K562 (cell line): ENCODE data around the gene ADAMTSL3. TPM values are rescaled to one million over a fixed set of nuclear protein-coding genes. Genes with fewer than 3 reads are reported as not detected.

ENCODE experiments used
- ATAC-seq: fragments of 200-7000 bp; cut with Tn5 transposase; 3 replicates; pipeline ENCODE4 v1.9.1; 2020; ENCODE audit warnings: moderate library complexity
- BruUV-seq: library from RNA; stranded (reverse); fragments of 400-500 nt; replicated peaks from 2 replicates; lab custom pipeline; 2021; lab: Mats Ljungman, UMichigan
- CTCF ChIA-PET: fragments of 300-600 bp; formaldehyde crosslinking; extraction: SDS; loops from one replicate; lab custom pipeline; 2021; ENCODE audit warnings: low intra/inter-chr PET ratio; lab: Yijun Ruan, JAX
- POLR2A ChIA-PET: fragments of 300-600, 350-650 bp; sonication (Branson Sonifier 250); formaldehyde crosslinking; extraction: SDS; loops from one replicate; lab custom pipeline; 2021; ENCODE audit warnings: antibody characterized with exemption, inconsistent platforms; lab: Yijun Ruan, JAX
- DNase-seq, 4 experiments: peaks; one replicate each; pipeline versions ENCODE4 v3.0.0 to v3.0.0-alpha.2; 2011 to 2018; ENCODE audit warnings: low spot score in 3 of 4, mixed read lengths in 3 of 4; ENCODE audit errors: extremely low read depth in 1 of 4
- FAIRE-seq: peaks from 2 replicates; lab custom pipeline; 2011; peaks lifted over from hg19 to GRCh38; lab: Jason Lieb, UNC
- H2AFZ ChIP-seq: 2 replicates; pipeline ENCODE4 v1.6.0; 2011; ENCODE audit warnings: low read depth, low read length, control low read depth, inconsistent platforms
- H3K27ac ChIP-seq: fragments of 200-600 bp; 3 replicates; pipeline ENCODE4 v1.8.0; 2011; ENCODE audit warnings: low read depth, mild to moderate bottlenecking, control low read depth, inconsistent platforms, low read length, moderate library complexity, mixed read lengths; ENCODE audit errors: extremely low read depth
- H3K27me3 ChIP-seq, 2 experiments: fragments of 300-600 bp in 1 of 2; 2 replicates in 1 of 2; 3 replicates in 1 of 2; pipeline versions ENCODE4 v1.6.0 to v1.8.0; 2011; ENCODE audit warnings: inconsistent platforms in 2 of 2, low read length in 2 of 2, mild to moderate bottlenecking in 1 of 2, mixed read lengths in 1 of 2, moderate library complexity in 1 of 2; ENCODE audit not compliant: control insufficient read depth in 2 of 2, insufficient read depth in 2 of 2
- H3K36me3 ChIP-seq: fragments of 300-600 bp; 3 replicates; pipeline ENCODE4 v1.8.0; 2011; ENCODE audit warnings: mild to moderate bottlenecking, low read length, inconsistent platforms; ENCODE audit not compliant: control insufficient read depth, insufficient read depth
- H3K4me1 ChIP-seq, 2 experiments: fragments of 200-600 bp in 1 of 2; replicated peaks in 1 of 2; 2 replicates in 1 of 2; 3 replicates in 1 of 2; pipeline versions ENCODE4 v1.5.1 to v1.8.0; 2011; ENCODE audit warnings: inconsistent platforms in 2 of 2, low read length in 2 of 2, mild to moderate bottlenecking in 1 of 2, mixed read lengths in 1 of 2, moderate library complexity in 1 of 2; ENCODE audit not compliant: control insufficient read depth in 2 of 2, insufficient read depth in 2 of 2
- H3K4me2 ChIP-seq: 2 replicates; pipeline ENCODE4 v1.6.1; 2011; ENCODE audit warnings: low read length, control low read depth, inconsistent platforms, mixed read lengths; ENCODE audit not compliant: insufficient read depth
- H3K4me3 ChIP-seq: fragments of 200-600 bp; sonication (generic), shearing (Covaris generic); 2 replicates; pipeline ENCODE4 v1.5.1; 2016; ENCODE audit warnings: control low read depth, inconsistent platforms
- H3K79me2 ChIP-seq: fragments of 200-600 bp; 3 replicates; pipeline ENCODE4 v1.8.0; 2011; ENCODE audit warnings: low read length, inconsistent platforms; ENCODE audit not compliant: control insufficient read depth, insufficient read depth
- H3K9ac ChIP-seq, 2 experiments: 2 replicates each; pipeline versions ENCODE4 v1.6.0 to v1.6.1; 2011; ENCODE audit warnings: low read depth in 2 of 2, low read length in 2 of 2, control low read depth in 1 of 2, inconsistent platforms in 1 of 2, mild to moderate bottlenecking in 1 of 2, mixed read lengths in 1 of 2; ENCODE audit not compliant: insufficient read depth in 1 of 2
- H3K9me1 ChIP-seq: one replicate; pipeline ENCODE4 v1.6.0; 2011; ENCODE audit warnings: inconsistent platforms, mild to moderate bottlenecking, low read length, moderate library complexity; ENCODE audit not compliant: control insufficient read depth, insufficient read depth
- H3K9me3 ChIP-seq: replicated peaks from 2 replicates; pipeline ENCODE4 v1.5.1; 2011; ENCODE audit warnings: low read depth, low read length, inconsistent platforms; ENCODE audit not compliant: control insufficient read depth, insufficient read depth
- H4K20me1 ChIP-seq: replicated peaks from 2 replicates; pipeline ENCODE4 v1.6.1; 2011; ENCODE audit warnings: low read length, inconsistent platforms, mixed read lengths; ENCODE audit not compliant: control insufficient read depth, insufficient read depth
- DMBX1 ChIP-seq: fragments of 250-450 bp; sonication (Bioruptor Pico); IDR thresholded peaks from 2 replicates; pipeline ENCODE4 v1.8.0; 2022; ENCODE audit warnings: inconsistent platforms, mild to moderate bottlenecking, moderate library complexity, borderline replicate concordance
- E2F4 ChIP-seq: sonication (generic); formaldehyde crosslinking; IDR thresholded peaks from 2 replicates; pipeline ENCODE4 v1.8.0; 2022; ENCODE audit warnings: mild to moderate bottlenecking, low read depth, missing genetic modification reagents
- MAZ ChIP-seq, 2 experiments: fragments of 450-650 bp in 1 of 2; sonication (generic) in 1 of 2; formaldehyde crosslinking; IDR thresholded peaks in 1 of 2; conservative IDR thresholded peaks in 1 of 2; 2 replicates each; pipeline versions ENCODE4 v1.4.0 to v1.5.0; 2020; ENCODE audit warnings: mild to moderate bottlenecking in 1 of 2, missing genetic modification reagents in 1 of 2
- PTRF ChIP-seq: fragments of 450-650 bp; IDR thresholded peaks from 2 replicates; pipeline ENCODE4 v1.6.1; 2016; ENCODE audit warnings: mild to moderate bottlenecking, missing genetic modification characterization, missing compliant biosample characterization
- PURB ChIP-seq: sonication (generic); formaldehyde crosslinking; IDR thresholded peaks from 2 replicates; pipeline ENCODE4 v1.9.0; 2021; ENCODE audit warnings: low read depth, mild to moderate bottlenecking, missing genetic modification reagents
- ZNF41 ChIP-seq: fragments of 250-450 bp; sonication (Bioruptor Pico); conservative IDR thresholded peaks from 2 replicates; pipeline ENCODE4 v1.4.0; 2020; ENCODE audit warnings: mild to moderate bottlenecking
- in situ Hi-C: fragments of 300-500 bp; cut with MboI; formaldehyde crosslinking; loops from 4 replicates; pipeline ENCODE4 v1.15.0; 2018; ENCODE audit warnings: inconsistent platforms, mixed read lengths
- intact Hi-C: fragments of 100-400 bp; cut with micrococcal nuclease; formaldehyde crosslinking; loops from 2 replicates; pipeline ENCODE4 v1.14.2; 2022
- polyA plus RNA-seq, 8 experiments: library from polyadenylated mRNA; depleted of rRNA in 4 of 8; stranded (reverse) in 5 of 8; unstranded in 3 of 8; fragments of >200 nt; fragmentation: Nextera tagmentation in 2 of 8; fragmentation: Illumina TruSeq in 1 of 8; extraction: Ambion mirVana in 2 of 8; extraction: Trizol in 1 of 8; gene quantifications; 2 replicates each; pipeline versions ENCODE4 v1.2.1 to v1.2.3, GENCODE V29; 2011 to 2014; ENCODE audit warnings: inconsistent platforms in 1 of 8, missing spikeins in 1 of 8
- total RNA-seq, 7 experiments: library from RNA; depleted of rRNA in 6 of 7; stranded (reverse); fragments of >200 nt in 6 of 7; fragmentation: Illumina TruSeq in 2 of 7; extraction: Trizol in 2 of 7; gene quantifications; 2 replicates each; pipeline versions ENCODE4 v1.2.1 to v1.2.3, GENCODE V29; 2011 to 2021; ENCODE audit warnings: low replicate concordance in 1 of 7

ADAMTSL3 gene
- total and polyA plus RNA-seq, 9 of the 15 experiments (the other 6 are each of a cell fraction or from before 2014, with no cell fraction given): 0.01 to 0.18 (median 0.07) TPM; not detected in 3

GRCh38 chr15:83717010-83717409, 63.1 kb downstream of the ADAMTSL3 start:
- H2AFZ ChIP-seq: no peak overlapping the region
- H3K9me1 ChIP-seq: no peaks in the 10 kb centered on the region
- no peak for ATAC-seq
- TF ChIP-seq E2F4 (CRISPR knock-in tag) (no peak), PTRF (no peak), PURB (CRISPR knock-in tag) (no peak), MAZ (CRISPR knock-in tag; conservative IDR thresholded peaks at IDR 0.05 in 1 of 2, IDR thresholded peaks at IDR 0.05 in 1 of 2) (no peak), DMBX1 (no peak), ZNF41 (CRISPR knock-in tag) (no peak)
- H4K20me1 ChIP-seq: no peaks in the 10 kb centered on the region
- CTCF ChIA-PET: no interaction called here
- DNase-seq: no peak
- no peaks in the 10 kb centered on the region for H3K36me3 ChIP-seq
- POLR2A ChIA-PET: no interaction called here
- H3K79me2 ChIP-seq: no peaks in the 10 kb centered on the region
- intact Hi-C loops (no loop called here), in situ Hi-C loops (no loop called here)
- BruUV-seq: no TSS peak
- H3K27me3 ChIP-seq: no peaks in the 10 kb centered on the region; a peak in 1 of 5 replicates
- H3K9ac ChIP-seq: no peak overlapping the region
- H3K4me2 ChIP-seq: no peak overlapping the region
- H3K9me3 ChIP-seq: no peaks in the 10 kb centered on the region
- H3K4me1 ChIP-seq: no peaks in the 10 kb centered on the region
- H3K4me3 ChIP-seq: no peak overlapping the region
- FAIRE-seq: no peak
- H3K27ac ChIP-seq: no peak overlapping the region
